ENCODE data around the gene SP140L.
"Not testable (repeated sequence)": the region's sequence is repeated elsewhere in the genome, so short reads cannot be mapped to it uniquely, and the experiment has no call there.

SP140L gene

GRCh38 chr2:230430957-230431910, 104.2 kb downstream of the SP140L start:
- in situ Hi-C loops (cut with MboI; ENCODE audit: low pct_unique_long_range_greater_than_20kb, low sequenced_read_pairs, unreplicated experiment), result no loop called here
- DNase-seq (ENCODE audit: low spot score), result no peak
- no peak for TF ChIP-seq CTCF (IDR thresholded peaks at IDR 0.05; ENCODE audit: extremely low read depth, insufficient read depth, missing control alignments)

GRCh38 chr2:230434677-230435324, 107.8 kb downstream of the SP140L start:
- in situ Hi-C loops (cut with MboI; ENCODE audit: low pct_unique_long_range_greater_than_20kb, low sequenced_read_pairs, unreplicated experiment), result no loop called here
- DNase-seq (ENCODE audit: low spot score), result no peak
- no peak for TF ChIP-seq CTCF (IDR thresholded peaks at IDR 0.05; ENCODE audit: extremely low read depth, insufficient read depth, missing control alignments)

GRCh38 chr2:230435431-230435830, 108.4 kb downstream of the SP140L start:
- DNase-seq (ENCODE audit: low spot score), result no peak
- no peak for TF ChIP-seq CTCF (IDR thresholded peaks at IDR 0.05; ENCODE audit: extremely low read depth, insufficient read depth, missing control alignments)
- in situ Hi-C loops (cut with MboI; ENCODE audit: low pct_unique_long_range_greater_than_20kb, low sequenced_read_pairs, unreplicated experiment), result no loop called here

GRCh38 chr2:230439121-230439520, 112.1 kb downstream of the SP140L start:
- DNase-seq (ENCODE audit: low spot score); in situ Hi-C loops (cut with MboI; ENCODE audit: low pct_unique_long_range_greater_than_20kb, low sequenced_read_pairs, unreplicated experiment): not testable (repeated sequence)

- in situ Hi-C loops (cut with MboI; ENCODE audit: low pct_unique_long_range_greater_than_20kb, low sequenced_read_pairs, unreplicated experiment), result no loop called here
- TF ChIP-seq CTCF (IDR thresholded peaks at IDR 0.05; ENCODE audit: extremely low read depth, insufficient read depth, missing control alignments), result no peak
- no peak for DNase-seq (ENCODE audit: low spot score)
Observed at GRCh38 chr2:230439590-230439989, 112.6 kb downstream of the SP140L start.

- DNase-seq (ENCODE audit: low spot score), result no peak
- TF ChIP-seq CTCF (IDR thresholded peaks at IDR 0.05; ENCODE audit: extremely low read depth, insufficient read depth, missing control alignments), result no peak
- in situ Hi-C loops (cut with MboI; ENCODE audit: low pct_unique_long_range_greater_than_20kb, low sequenced_read_pairs, unreplicated experiment), result no loop called here
Observed at GRCh38 chr2:230441227-230441897, 114.4 kb downstream of the SP140L start.
